ENCODE measurements around the gene KCNG2.

KCNG2 gene

GRCh38 chr18:79947881-79948610 lies 150.3 kb downstream of the KCNG2 start:
- H3K4me3 ChIP-seq (ENCODE audit: low read depth, low read length) = no peak overlapping the region
- no peak overlapping the region for H2BK5ac ChIP-seq (ENCODE audit: low read depth, low read length, poor library complexity)
- peaks cover 5% of the 10 kb centered on the region for H3K79me1 ChIP-seq (ENCODE audit: low read length)
- H4K12ac ChIP-seq (ENCODE audit: low read depth, low read length) = no peak overlapping the region
- H3K4me1 ChIP-seq (ENCODE audit: control insufficient read depth in 1 of 2, insufficient read depth in 2 of 2, low read length in 2 of 2) = peaks cover 12 to 13% of the 10 kb centered on the region in 2 experiments
- no peak for DNase-seq
- no peak overlapping the region for H3K4me2 ChIP-seq (ENCODE audit: low read length)
- no peak overlapping the region for H3K27ac ChIP-seq (ENCODE audit: low read depth, low read length)
- H3K79me2 ChIP-seq (ENCODE audit: control insufficient read depth, insufficient read depth, low read length, poor library complexity) = peaks cover 7% of the 10 kb centered on the region
- no peak overlapping the region for H3K18ac ChIP-seq (ENCODE audit: low read length)
- H4K91ac ChIP-seq (ENCODE audit: low read depth, low read length) = no peak overlapping the region
- H3K4ac ChIP-seq (ENCODE audit: low read depth, low read length) = no peak overlapping the region
- no peak overlapping the region for H2AFZ ChIP-seq (ENCODE audit: insufficient read depth, low read length, poor library complexity)
- H3K14ac ChIP-seq (ENCODE audit: low read length) = no peak overlapping the region
- peaks cover 8 to 12% of the 10 kb centered on the region in 2 experiments for H3K36me3 ChIP-seq (ENCODE audit: control insufficient read depth in 1 of 2, insufficient read depth in 2 of 2, low read length in 2 of 2)
- H2BK12ac ChIP-seq (ENCODE audit: low read length) = no peak overlapping the region
- no peak overlapping the region for H3K9ac ChIP-seq (ENCODE audit: low read length)
- no peak overlapping the region for H2BK120ac ChIP-seq (ENCODE audit: insufficient read depth, low read length, poor library complexity)
- H3K23ac ChIP-seq (ENCODE audit: low read length) = no peak overlapping the region
- WGBS (ENCODE audit: extremely low coverage, insufficient coverage, insufficient read length) = no CpG with 5 or more reads among the region's 15 CpGs
- no peak overlapping the region for H2AK5ac ChIP-seq (ENCODE audit: low read length)
- H3K27me3 ChIP-seq (ENCODE audit: insufficient read depth, low read length) = peaks cover 7% of the 10 kb centered on the region
- H4K8ac ChIP-seq (ENCODE audit: low read depth, low read length) = no peak overlapping the region
- H3K9me3 ChIP-seq (ENCODE audit: insufficient read depth, low read depth, low read length) = peaks cover 3% of the 10 kb centered on the region

- H3K4me1 ChIP-seq (ENCODE audit: control insufficient read depth in 1 of 2, insufficient read depth in 2 of 2, low read length in 2 of 2) = peaks cover 12 to 13% of the 10 kb centered on the region in 2 experiments
- H4K8ac ChIP-seq (ENCODE audit: low read depth, low read length) = no peak overlapping the region
- H4K12ac ChIP-seq (ENCODE audit: low read depth, low read length) = no peak overlapping the region
- no peak overlapping the region for H3K4ac ChIP-seq (ENCODE audit: low read depth, low read length)
- peaks cover 5% of the 10 kb centered on the region for H3K79me1 ChIP-seq (ENCODE audit: low read length)
- H2BK5ac ChIP-seq (ENCODE audit: low read depth, low read length, poor library complexity) = no peak overlapping the region
- peaks cover 7% of the 10 kb centered on the region for H3K79me2 ChIP-seq (ENCODE audit: control insufficient read depth, insufficient read depth, low read length, poor library complexity)
- no peak for DNase-seq
- H3K23ac ChIP-seq (ENCODE audit: low read length) = no peak overlapping the region
- H3K4me3 ChIP-seq (ENCODE audit: low read depth, low read length) = no peak overlapping the region
- H3K27me3 ChIP-seq (ENCODE audit: insufficient read depth, low read length) = peaks cover 9% of the 10 kb centered on the region
- no peak overlapping the region for H3K9ac ChIP-seq (ENCODE audit: low read length)
- H2AK5ac ChIP-seq (ENCODE audit: low read length) = no peak overlapping the region
- no peak overlapping the region for H3K4me2 ChIP-seq (ENCODE audit: low read length)
- H4K91ac ChIP-seq (ENCODE audit: low read depth, low read length) = no peak overlapping the region
- H2BK12ac ChIP-seq (ENCODE audit: low read length) = no peak overlapping the region
- H3K27ac ChIP-seq (ENCODE audit: low read depth, low read length) = no peak overlapping the region
- peaks cover 5 to 7% of the 10 kb centered on the region in 2 experiments for H3K36me3 ChIP-seq (ENCODE audit: control insufficient read depth in 1 of 2, insufficient read depth in 2 of 2, low read length in 2 of 2)
- H3K14ac ChIP-seq (ENCODE audit: low read length) = no peak overlapping the region
- H3K18ac ChIP-seq (ENCODE audit: low read length) = no peak overlapping the region
- no peak overlapping the region for H2AFZ ChIP-seq (ENCODE audit: insufficient read depth, low read length, poor library complexity)
- no CpG with 5 or more reads among the region's 23 CpGs for WGBS (ENCODE audit: extremely low coverage, insufficient coverage, insufficient read length)
- peaks cover 3% of the 10 kb centered on the region for H3K9me3 ChIP-seq (ENCODE audit: insufficient read depth, low read depth, low read length)
- H2BK120ac ChIP-seq (ENCODE audit: insufficient read depth, low read length, poor library complexity) = no peak overlapping the region
Measured at GRCh38 chr18:79948719-79949411, 151.1 kb downstream of the KCNG2 start.

All from trophoblast cell (in vitro differentiated cells and primary cell).